GM18508 (cell line): ENCODE results near the gene C1S.
A peak's percentile ranks its signal among the peaks of the same experiment; 100 is the strongest.
"Not testable (repeated sequence)": the region's sequence is repeated elsewhere in the genome, so short reads cannot be mapped to it uniquely, and the experiment has no call there.

Experiments used
- ATAC-seq: cut with Tn5 transposase; IDR thresholded peaks from one replicate; pipeline ENCODE4 v1.9.1; 2021; ENCODE audit warnings: moderate number of reproducible peaks; ENCODE audit not compliant: insufficient read depth, unreplicated experiment

C1S gene

DNA sequence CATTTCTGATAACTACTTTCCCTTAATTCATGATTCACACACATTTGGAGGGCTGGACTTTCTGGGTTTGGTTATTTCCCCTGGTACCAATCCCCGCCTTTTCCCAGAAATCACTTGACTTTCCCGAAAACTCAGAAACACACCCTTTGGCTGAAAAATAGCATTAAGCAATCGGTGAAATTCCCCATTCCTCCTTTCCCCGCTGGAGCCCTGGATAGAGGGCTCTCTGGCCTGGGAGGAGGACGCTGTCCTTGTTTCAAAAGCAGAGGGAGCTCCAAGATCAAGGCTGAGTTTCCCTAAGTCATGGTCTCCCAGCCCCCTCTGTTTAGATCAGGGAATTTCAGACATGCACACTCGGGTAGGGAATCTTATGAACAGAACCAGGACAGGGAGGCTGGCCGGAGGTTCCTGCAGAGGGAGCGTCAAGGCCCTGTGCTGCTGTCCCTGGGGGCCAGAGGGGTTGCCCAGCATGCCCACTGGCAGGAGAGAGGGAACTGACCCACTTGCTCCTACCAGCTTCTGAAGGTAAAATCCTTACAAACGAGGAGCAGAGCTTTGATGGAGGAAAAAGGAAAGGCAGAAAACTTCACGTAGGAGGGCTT lies at the start of gene C1S:
C1S (plus strand) TSS at position 366 of the 602 bp plus-strand sequence. CDS start 1,195 bp downstream, outside the sequence.
- ATAC-seq = no peak

DNA sequence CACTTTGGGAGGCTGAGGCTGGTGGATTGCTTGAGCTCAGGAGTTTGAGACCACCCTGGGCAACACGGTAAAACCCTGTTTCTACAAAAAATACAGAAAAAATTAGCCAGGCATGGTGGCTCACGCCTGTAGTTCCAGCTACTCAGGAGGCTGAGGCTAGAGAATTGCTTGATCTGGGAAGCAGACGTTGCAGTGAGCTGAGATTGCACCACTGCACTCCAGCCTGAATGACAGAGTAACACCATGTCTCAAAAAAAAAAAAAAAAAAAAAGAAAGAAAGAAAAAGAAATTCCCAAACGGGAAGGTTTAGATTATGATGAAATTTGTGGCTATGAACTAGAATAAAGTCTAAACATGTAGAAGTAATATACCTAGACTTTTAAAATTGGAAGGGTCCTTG lies 49.1 kb upstream of the C1S start:
- not testable (repeated sequence) for ATAC-seq

DNA sequence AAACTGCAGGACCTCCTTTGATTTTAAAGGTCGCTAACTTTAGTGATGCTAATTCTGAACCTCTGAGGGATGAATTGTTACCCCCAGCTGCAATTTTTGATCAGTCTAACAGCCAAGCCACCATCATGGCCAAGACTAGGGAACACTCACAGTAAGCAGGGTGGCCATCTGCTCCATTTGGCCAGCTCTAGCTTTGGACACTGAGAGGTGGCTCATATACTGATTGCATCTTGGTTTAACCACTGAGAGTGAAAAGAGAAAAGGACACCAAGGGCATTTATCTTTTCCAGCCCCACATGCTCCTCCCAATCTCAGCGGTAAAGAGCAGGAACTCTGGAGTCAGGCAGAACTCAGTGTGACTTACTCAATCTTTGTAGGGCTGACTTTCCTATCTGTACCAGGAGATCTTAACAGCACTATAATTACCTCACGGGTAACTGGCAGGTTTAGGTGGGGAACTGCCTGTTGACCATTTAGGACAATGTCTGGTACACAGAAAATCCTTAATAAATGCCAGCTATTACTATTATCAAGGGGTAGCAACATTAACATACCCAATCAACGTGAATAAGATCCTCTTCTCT lies 48.4 kb upstream of the C1S start:
- no peak for ATAC-seq

DNA sequence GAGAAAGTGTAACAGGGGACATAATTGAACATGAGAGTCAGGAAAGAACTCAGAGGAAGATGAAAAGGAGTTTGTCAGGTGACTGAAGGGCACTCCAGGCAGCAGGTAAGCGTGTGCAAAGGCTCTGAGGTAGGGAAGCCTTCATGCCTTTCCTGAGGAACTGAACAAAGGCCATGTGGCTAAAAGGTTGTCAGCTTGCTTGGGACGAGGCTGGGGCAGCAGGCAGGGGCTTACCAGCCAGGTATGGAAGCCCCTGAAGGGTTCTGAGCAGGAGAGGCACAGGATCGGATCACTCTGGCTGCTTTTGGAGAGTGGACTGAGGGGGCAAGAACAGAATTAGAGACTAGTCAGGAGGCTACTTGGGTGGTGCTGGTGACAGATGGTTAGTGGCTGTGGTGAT lies 47.4 kb upstream of the C1S start:
- ATAC-seq = no peak

DNA sequence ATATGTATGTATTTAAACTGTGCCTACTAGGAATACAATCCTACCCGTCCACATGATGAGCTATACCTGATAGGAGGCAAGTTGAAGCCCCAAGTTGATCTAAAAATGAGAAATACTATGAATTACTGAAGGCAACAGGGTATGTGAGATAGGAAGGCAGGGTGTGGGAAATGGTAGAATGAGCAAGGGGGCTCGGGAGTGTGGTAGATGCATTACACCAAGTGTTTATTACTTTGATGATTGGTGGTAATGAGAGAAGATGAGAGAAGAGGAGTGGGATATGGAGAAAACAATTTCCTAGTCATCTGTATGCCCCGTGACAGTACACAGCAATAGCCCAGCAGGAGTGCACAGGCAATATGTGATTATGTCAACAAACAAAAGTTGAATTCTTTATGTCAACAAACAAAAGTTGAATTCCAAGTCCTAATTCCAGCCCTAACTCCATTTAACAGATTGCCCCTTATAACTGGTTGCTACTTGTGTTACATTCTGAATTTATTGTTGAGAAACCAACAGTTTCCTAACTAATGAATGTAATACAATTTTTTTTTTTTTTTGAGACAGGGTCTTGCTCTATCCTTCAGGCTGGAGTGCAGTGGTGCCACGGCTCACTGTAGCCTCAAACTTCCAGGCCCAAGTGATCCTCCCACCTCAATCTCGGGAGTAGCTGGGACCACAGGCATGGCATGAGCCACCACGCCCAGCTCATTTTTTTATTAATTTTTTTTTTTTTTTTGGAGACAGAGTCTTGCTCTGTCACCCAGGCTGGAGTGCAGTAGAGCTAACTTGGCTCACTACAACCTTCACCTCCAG lies 44.8 kb upstream of the C1S start:
- ATAC-seq = no peak

DNA sequence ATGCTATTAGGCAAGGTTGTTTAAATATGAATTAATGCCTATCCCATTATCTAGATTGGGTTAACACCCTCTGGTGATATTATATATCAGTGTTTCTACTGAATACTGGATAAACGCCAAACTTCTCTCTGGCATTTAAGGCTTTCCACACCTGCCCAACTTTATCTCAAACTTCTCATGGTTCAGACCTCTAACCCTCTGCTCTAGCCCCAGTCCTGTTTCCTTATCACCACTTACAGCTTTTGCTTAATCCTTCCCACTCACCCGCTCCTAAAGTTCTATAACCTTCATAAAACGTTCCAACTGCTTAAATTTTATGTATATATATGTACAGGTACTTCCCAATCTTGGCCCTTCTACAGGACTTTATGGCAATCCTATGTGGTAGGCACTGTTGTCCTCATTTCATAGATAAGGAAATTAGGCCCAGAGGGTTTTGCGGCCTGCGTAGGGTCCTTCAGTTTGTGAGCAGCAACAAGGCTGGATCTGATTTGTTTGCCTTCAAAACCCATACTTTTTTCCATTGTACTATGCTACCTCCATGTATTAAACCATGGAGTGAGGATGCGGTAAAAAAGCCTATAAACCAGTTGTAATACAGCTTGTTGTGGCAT lies 43.5 kb upstream of the C1S start:
- ATAC-seq = no peak

DNA sequence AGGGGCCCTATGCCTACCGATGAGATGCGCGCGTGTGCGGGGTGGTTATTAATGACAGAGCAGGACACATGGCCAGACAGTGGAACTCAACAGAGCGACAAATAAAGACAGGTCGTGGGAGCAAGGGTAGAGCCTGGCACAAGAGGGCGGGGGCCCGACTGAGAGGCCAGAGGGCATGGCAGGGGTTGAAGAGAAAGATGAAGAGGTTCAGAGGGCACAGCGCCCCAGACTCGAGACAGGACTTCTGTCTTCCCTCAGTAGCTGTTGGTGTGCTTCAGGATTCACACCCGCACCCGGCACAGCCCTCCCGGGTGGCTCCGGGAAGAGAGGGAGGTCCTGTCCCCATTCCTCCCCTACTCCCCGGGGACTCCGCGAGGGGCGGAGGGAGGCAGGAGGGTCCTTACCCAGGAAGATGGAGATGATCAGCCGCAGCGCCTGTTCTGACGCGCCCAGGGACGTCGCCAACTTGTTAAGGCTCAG lies 42.6 kb upstream of the C1S start:
- ATAC-seq = peak; percentile 6

DNA sequence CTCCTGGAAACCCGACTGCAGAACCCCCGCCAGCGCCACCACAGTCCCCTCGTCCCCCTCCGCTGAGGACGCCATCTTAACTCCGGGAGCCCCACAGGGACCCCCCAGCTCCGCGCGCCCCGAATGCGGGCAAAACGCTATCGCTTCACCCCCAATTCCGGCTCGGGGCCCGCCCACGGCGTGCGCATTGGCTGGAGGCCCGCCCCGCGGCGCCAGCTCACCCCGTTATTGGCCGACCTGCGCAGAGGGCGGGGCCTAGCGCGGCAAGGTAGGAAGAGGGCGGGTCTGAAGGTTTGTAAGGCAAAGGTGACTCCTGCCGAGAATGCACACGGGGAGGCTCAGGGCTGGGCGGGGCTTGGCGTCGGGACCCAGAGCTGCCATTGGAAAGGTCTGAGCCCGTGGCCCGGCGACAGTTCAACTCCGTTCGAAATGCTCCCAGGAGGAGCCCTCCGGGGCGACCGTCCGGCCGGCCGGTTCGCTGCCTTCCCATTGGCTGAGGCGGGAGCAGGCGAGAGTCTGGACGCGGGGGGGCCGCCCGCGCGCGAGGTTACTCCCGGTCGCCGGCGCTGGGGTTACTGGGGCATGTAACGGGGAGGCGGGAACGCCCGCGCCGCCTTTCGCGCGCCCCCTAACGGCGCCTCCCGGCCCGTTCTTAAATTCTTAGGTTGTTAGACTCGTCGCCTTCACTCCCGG lies 42.0 kb upstream of the C1S start, which contains the start of gene LPCAT3:
LPCAT3 (minus strand) TSS at position 127 of the 693 bp plus-strand sequence; CDS start at position 75, 52 bp downstream.
- peak; percentile 68 for ATAC-seq

DNA sequence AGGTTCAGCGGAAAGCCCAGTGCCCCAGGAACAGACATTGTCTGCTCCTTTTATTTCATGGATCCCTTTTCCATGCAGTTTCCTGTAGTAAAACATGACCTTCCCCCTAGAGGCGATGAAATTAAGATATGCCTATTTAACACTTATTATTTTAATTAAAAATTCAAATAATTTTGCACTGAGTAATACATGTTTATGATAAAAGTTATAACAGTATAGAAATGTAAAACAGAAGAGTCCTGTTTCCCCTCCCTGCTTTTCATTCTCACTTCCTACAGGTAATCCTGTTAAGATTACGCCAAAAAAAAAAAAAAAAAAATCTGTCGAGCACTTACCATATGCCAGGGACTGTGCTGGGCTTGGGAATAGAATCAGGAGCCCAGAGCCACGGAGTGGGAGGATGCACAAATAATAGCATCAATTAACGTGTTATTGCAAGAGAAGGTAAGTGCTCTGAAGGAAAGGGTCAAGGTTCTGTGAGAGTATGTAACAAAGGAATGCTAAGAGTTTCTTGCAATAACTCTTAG lies 41.4 kb upstream of the C1S start:
- ATAC-seq = no peak

DNA sequence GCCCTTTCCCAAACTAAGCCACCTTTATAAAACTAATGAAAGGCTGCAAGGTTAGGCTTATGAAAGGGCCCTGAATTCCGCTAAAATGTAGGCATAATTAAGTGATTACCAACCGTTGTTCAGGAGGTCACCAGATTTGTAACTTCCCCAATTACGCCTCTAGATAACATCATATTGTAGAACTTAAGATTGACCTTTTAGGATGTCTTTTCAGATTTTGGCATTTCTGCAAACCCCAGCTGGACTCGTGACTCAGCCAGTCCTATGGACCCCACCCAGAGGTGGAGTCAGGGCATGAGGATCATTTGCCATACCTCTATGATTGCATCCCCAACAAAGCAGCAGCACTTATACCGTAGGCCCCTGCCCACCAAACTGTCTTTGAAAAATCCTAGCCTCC lies 38.6 kb upstream of the C1S start:
- no peak for ATAC-seq

DNA sequence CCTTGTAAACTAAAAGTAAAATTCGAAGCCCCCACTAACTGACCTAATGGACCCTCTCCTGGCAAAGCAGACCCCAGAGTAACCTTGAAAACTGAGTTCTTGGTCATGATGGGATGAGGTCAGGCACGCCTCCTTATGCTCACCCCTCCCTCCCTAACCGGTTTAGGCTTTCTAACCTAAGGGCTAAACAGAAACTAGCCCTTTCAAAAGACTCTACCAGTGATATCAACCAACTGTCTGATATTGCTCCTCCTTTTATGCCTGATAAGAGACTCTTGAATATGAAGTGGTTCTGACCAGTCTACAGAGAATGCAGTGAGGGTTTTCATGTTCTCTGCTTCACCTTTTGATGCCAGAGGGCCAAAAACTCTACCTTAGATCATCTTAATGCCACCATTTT lies 37.4 kb upstream of the C1S start:
- ATAC-seq = no peak

DNA sequence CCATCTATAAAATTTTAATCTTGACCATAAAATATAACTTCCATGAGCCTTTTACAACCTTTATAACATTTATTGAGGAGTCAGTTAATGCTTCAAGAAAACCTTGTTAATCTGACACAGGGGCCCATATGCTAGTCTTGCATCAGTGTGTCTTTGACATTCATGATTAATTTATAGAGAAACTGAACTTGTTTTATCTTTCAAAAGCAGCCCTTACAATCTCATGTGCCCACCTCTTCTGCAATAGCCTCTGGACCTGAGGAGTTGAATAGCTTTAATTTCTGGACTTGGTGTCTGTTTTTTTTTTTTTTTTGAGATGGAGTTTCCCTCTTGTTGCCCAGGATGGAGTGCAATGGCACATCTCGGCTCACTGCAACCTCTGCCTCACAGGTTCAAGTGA lies 33.7 kb upstream of the C1S start:
- ATAC-seq = no peak

DNA sequence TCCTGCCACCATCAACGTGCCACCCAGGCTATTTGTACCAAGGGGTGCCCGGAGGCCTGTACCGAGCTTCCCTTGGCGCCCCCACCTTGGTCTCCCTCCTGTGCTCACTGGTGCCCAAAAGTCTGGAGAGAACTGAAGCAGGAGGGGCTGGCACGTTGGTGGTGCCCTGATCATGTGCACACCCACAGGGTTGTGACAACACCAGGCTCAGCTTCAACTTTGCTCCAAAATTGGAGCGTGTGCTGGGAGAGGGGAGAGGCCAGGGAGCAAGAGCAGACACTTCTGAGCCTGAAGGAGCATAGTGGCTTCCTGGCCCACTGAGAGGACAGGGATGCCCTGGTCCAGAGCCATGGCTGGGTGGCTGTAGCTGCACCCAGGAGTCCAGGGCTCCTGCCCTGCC lies 29.2 kb upstream of the C1S start:
- ATAC-seq = no peak

DNA sequence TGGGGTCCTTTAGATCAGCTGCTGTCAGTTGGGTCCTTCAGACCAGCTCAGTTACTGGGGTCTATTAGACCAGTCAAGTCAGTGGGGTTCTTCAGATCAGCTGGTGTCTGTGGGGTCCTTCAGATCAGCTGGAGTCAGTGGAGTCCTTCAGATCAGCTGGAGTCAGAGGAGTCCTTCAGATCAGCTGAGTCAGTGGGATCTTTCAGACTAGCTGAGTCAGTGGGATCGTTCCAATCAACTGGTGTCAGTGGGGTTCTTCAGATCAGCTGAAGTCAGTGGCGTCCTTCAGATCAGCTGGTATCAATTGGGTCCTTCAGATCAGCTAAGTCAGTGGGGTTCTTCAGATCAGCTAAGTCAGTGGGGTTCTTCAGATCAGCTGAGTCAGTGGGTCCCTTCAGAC lies 27.5 kb upstream of the C1S start:
- ATAC-seq = no peak

DNA sequence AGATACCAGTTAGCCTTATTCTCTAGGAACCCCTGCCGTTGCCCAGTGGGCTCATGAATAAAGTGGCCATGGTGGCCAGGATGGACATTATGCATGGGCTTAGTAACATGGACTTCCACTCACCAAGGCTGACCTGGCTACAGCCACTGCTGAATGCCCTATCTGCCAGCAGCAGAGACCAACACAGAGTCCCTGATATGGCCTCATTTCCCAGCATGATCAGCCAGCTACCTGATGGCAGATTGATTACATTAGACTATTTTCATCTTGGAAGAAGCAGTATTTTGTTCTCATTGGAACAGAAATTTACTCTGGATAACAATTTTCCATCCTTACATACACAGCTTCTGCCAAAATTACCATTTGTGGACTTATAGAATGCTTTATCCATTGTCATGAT lies 26.1 kb upstream of the C1S start:
- no peak for ATAC-seq

DNA sequence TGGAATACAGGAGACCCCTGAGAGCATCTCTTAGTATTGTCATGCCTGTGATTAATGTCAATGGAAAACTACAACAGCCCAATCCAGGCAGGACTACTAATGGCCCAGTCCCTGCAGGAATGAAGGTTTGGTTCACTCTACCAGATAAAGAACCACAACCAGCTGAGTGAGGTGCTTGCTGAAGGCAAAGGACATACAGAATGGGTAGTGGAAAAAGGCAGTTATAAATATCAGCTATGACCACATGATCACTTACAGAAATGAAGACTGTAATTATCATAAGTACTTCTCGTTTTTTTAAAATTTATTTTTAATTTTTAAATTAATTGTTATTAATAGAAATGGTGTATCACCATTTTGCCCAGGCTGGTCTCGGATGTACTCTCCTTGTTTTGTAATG lies 25.1 kb upstream of the C1S start:
- no peak for ATAC-seq

DNA sequence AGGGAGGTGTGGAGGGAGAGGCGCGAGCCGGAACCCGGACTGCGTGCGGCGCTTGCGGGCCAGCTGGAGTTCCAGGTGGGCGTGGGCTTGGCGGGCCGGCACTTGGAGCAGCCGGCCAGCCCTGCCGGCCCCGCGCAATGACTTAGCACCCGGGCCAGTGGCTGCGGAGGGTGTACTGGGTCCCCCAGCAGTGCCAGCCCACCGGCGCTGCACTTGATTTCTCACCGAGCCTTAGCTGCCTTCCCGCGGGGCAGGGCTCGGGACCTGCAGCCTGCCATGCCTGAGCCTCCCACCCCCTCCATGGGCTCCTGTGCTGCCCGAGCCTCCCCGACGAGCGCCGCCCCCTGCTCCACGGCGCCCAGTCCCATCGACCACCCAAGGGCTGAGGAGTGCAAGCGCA lies 23.1 kb upstream of the C1S start:
- ATAC-seq = not testable (repeated sequence)

DNA sequence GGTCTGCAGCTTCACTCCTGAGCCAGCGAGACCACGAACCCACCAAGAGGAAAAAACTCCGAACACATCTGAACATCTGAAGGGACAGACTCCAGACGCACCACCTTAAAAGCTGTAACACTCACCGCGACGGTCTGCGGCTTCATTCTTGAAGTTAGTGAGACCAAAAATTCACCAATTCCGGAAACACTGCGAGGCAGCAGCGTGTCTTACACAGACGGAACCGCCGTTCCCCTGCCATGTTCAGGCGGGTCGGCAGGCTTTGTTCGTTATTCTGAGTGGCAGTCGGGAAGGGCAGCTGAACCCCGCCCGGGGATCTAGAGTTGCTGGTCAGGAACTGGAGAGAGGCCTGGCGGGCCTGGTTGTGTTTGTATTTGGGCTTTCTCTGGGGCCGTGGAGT lies 21.9 kb upstream of the C1S start:
- ATAC-seq = no peak

DNA sequence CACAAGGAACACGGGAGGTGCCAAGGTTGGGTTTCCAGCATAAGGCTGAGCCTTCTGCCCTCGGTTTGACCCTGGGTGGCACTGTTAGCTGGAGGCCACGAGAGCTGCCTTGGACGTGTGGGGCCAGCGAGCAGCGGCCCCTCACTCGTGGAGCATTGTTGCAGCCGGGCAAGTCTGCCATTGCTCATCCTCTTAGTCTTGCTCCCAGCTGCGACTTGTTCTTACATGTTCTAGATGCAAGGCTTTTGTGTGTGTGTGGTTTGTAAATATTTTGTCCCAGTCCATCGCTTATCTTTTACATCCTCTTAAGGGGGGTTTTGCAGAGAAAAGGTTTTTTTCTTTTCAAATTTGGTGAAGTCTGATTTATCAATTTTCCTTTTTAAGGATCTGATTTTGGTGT lies 21.1 kb upstream of the C1S start:
- no peak for ATAC-seq

DNA sequence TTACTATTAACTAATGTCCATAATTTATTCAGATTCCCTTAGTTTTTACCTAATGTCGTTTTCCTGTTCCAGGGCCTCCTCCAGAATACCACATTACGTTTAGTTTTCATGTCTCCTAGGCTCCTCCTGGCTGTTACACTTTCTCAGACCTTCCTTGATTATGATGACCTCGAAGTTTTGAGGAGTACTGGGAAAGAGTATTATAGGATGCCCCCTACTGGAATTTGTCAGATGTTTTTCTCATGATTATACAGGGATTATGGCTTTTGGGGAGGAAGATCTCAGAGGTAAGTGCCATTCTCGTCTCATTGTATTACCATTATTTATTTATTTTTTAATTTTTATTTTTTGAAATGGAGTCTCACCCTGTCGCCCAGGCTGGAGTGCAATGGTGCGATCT lies 17.7 kb upstream of the C1S start:
- ATAC-seq = no peak
